ENCODE data around the gene DHFR2. TPM values are rescaled to one million over a fixed set of nuclear protein-coding genes. Genes with fewer than 3 reads are reported as not detected.
"Not testable (repeated sequence)": the region's sequence is repeated elsewhere in the genome, so short reads cannot be mapped to it uniquely, and the experiment has no call there.

The DHFR2 gene
- 10 to 100 TPM in 4 of 5 donors, 1 to 10 TPM in 1; 7.9 to 11.7 (median 11.1) TPM for polyA plus RNA-seq (ENCODE audit: insufficient read depth in 1 of 5, insufficient read length in 5 of 5, low replicate concordance in 1 of 5)
- long read RNA-seq, donor 1, partial matches to known transcripts: 0 of 1 reads
- long read RNA-seq, donor 1, other reads (novel, unspliced or antisense): 0 of 1 reads
- long read RNA-seq, donor 2, full-length matches to known transcripts: 1 of 21 reads
- long read RNA-seq, donor 2, partial matches to known transcripts: 20 of 21 reads
- long read RNA-seq, donor 2, other reads (novel, unspliced or antisense): 0 of 21 reads
- long read RNA-seq, donor 3, partial matches to known transcripts: 0 of 3 reads
- long read RNA-seq, donor 3, other reads (novel, unspliced or antisense): 0 of 3 reads
- long read RNA-seq, donor 4, partial matches to known transcripts: 0 of 2 reads
- long read RNA-seq, donor 4, other reads (novel, unspliced or antisense): 0 of 2 reads
- long read RNA-seq, donor 5, partial matches to known transcripts: 0 of 1 reads
- long read RNA-seq, donor 5, other reads (novel, unspliced or antisense): 0 of 1 reads
- long read RNA-seq, donor 6, transcript DHFR2-201 (2 exons, 3,927 nt): major isoform, 5 of 5 reads
- long read RNA-seq, donor 6, partial matches to known transcripts: 0 of 5 reads
- long read RNA-seq, donor 6, other reads (novel, unspliced or antisense): 0 of 5 reads
- long read RNA-seq, donor 7, partial matches to known transcripts: 0 of 4 reads
- long read RNA-seq, donor 7, other reads (novel, unspliced or antisense): 0 of 4 reads
- long read RNA-seq, donor 8, full-length matches to known transcripts: 2 of 2 reads
- long read RNA-seq, donor 8, partial matches to known transcripts: 0 of 2 reads
- long read RNA-seq, donor 8, other reads (novel, unspliced or antisense): 0 of 2 reads

- DNase-seq: peak; percentile 94 to 96
These were observed at the start of gene DHFR2, which contains the start of gene NSUN3 for GRCh38 chr3:94062513-94063404. DHFR2 (minus strand) TSS chr3:94062916; CDS start chr3:94061511, 1,405 bp downstream. NSUN3 (plus strand) TSS chr3:94063061; CDS start chr3:94063127, 66 bp downstream.

- no peak for DNase-seq
These were observed 48.1 kb upstream of the DHFR2 start for GRCh38 chr3:94110854-94111253.

- not testable (repeated sequence) for DNase-seq
These were observed 47.5 kb upstream of the DHFR2 start for GRCh38 chr3:94110232-94110631.

DNA sequence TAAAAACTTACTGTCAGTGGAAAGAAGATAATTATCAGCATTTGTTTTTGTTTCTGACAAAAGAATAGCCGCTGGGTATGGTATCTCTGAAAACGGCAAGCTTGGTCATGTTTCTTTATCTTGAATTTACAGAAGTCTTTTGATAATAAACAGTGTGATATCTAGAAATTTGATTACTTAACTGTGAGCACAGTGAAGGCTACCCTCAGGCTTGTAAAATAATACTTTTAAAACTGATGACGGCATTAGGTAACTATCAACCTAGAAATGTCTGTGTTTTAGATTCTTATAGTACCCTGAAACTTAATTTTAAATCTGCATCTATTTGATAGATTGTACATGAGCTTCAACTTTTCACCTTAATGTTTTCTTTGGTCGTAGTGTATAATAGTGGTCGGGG, 43.6 kb upstream of the DHFR2 start:
- no peak for DNase-seq

DNA sequence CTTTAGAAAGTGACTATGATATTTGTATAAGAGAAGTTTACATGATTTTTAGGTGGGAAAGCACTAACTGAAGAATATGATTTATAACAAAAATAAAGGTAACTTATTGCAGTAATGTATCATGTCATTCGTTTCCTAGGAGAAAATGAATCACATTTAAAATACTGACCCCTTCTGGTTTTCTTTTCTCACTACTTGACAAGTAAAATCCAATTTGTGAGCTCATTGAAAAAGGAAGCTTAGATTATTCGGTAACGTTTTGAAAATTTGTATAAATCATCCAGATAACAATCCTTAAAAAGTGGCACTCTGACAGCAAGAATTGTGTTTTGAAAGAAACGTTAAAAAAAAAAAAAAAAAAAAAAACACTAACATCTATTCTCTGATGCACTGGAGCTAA, 39.1 kb upstream of the DHFR2 start:
- DNase-seq: no peak

DNA sequence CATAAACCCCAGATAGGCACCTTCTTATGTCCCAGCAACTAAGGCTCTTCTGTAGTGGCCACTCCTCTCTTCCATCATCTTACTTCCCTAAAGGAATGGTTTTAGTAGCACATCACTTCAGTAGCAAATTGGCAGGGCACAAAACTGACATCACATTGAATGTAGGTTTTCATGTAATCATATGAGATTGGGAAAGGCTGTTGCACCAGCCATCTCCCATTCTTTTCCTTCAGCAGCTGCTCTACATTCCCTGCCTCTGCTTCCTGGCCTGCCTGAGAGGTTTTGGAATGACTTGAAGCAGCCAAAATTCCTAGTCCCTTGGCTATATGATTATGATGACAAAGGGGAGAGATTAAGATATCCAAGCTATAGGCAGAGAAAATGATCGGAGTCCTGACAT, 36.6 kb upstream of the DHFR2 start:
- no peak for DNase-seq

DNA sequence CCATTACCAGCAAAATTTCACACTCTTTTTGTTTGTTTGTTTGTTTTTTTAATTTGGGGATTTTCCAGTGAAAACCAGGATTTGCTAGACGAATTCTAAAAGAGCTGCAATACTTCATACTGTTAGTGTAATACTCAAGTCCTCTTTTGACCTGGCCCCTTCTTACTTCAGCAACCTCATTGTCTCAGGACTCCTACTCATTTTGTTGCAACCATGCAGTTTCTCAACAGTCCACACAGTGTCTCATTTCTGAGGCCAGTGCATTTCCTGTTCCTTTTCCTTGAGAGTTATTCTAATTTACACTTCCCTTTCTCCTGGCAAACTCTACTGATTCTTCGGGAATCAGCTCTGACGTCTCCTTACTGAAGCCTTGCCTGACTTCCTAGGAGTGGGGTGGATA, 35.7 kb upstream of the DHFR2 start:
- no peak for DNase-seq

DNA sequence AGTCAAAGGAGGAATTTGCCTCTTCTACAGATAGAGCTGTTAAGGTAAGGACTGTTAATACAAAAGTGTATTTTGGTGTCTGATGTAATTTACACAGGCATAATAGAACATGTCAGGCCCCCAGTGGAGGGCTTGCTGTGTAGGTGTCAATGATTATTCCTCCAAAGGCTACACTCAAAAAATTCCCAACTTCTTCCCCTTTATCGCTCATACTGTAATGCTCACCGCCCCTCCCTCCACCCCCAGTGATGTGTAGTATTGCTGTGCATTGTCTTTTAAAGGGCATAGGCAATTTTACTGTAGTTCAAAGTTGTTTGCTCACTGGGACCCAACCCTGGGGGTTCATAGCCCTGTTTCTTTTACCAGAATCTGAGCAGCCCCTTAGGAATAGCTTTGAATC, 32.4 kb upstream of the DHFR2 start:
- no peak for DNase-seq

DNA sequence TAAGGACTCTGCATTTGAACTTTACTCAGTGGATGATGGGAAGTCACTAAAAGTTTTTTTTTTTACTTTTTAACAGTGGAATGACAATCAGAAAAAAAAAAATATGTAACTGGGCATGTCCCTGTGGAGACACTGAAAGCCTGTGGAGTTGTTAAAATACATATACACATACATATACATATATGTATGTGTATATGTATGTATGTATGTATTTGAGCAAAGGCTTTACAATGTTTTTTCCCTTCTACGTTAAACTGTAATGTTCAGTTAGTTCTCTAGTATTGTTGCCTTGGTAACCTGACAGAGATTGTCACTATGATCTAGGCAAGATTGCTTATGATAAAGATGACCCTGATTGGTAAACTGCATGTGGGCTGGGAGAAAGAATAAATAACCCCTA, 30.4 kb upstream of the DHFR2 start:
- no peak for DNase-seq

- DNase-seq: no peak
These were observed 29.4 kb upstream of the DHFR2 start for GRCh38 chr3:94092086-94092485.

GRCh38 chr3:94089126-94089525, 26.4 kb upstream of the DHFR2 start:
- no peak for DNase-seq

DNA sequence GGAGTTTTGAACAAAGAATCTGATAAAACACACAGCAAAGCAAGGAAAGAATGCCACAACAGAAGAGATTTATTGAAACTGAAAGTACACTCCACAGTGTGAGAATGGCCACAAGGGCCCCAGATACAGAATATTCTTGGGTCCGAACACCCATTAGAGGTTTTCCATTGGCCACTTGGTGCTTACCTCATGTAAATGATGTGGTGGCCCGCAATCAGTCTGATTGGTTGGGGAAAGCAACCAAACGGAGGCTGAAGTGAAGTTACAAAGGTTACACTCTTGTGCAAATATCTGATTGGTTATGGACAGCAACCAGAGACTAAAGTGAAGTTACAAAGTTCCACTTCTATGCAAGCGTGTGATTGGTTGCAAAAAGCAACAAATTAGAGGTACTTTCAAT, 20.5 kb upstream of the DHFR2 start:
- DNase-seq: no peak

GRCh38 chr3:94082391-94082937, 19.7 kb upstream of the DHFR2 start:
- DNase-seq: no peak

DNA sequence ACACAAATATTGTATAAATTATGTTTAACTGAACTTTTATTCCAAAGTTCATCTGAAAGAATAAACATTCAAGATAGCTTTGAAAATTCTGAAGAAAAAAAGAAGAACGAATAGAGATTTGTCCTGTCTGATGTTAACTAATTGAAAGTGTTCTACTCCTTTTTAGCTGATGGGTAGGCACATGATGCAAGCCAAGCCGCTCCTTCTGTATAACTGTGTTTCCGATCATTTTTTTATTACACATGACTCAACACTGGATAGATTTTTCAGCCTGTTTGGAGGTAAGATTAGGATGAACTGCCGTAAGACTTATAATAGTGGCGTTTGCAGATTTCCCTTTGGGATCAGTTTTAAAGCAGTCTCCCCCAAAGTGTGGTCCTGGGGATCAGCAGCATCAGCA, 19.2 kb upstream of the DHFR2 start:
- DNase-seq: no peak

- not testable (repeated sequence) for DNase-seq
These were observed 17.8 kb upstream of the DHFR2 start for GRCh38 chr3:94080552-94080951.

- DNase-seq: no peak
These were observed 13.3 kb upstream of the DHFR2 start for GRCh38 chr3:94076055-94076454.

GRCh38 chr3:94071713-94072284, 9.1 kb upstream of the DHFR2 start:
- DNase-seq: no peak

GRCh38 chr3:94070341-94070911, 7.7 kb upstream of the DHFR2 start:
- no peak for DNase-seq

DNA sequence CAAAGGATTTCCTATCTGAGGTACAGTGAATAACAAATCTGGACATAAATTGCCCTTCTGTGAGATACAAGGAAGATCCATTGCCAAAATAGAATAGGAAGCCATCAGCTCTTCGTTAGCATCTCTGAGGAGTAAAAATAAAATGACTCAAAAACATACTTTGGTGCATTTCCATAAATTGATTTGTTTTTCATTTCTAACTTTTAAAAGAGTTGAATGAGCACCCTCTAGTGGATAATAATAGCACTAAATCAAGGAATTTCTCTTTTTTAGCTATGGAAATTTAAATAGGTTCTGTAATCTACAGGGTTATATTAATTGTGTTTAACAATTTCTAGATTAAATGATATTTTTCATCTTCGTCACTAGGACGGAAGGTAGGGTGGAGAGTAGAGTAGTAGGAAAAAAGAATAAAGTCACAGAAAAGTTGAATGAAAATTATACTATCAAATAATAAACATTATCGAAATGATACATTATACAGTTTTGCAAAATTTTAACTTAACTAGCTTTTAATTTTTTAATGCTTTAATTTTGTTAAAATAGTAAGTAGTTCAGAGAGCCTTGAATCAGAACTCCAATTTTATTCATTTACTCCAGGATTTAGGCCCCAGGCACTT, 6.6 kb upstream of the DHFR2 start:
- peak; percentile 9 to 15 for DNase-seq
